H9 (cell line): ENCODE data around the gene RNF125. TPM values are rescaled to one million over a fixed set of nuclear protein-coding genes. Genes with fewer than 3 reads are reported as not detected.

Experiments used
- DNase-seq: peaks from one replicate; pipeline ENCODE4 v3.0.0-alpha.2; 2017
- H2AFZ ChIP-seq: one replicate; pipeline ENCODE4 v1.6.1; 2013; ENCODE audit warnings: mild to moderate bottlenecking, low read length, control low read depth, moderate library complexity
- H2AK5ac ChIP-seq: 2 replicates; pipeline ENCODE4 v1.6.1; 2013; ENCODE audit warnings: low read length, control low read depth, mixed read lengths; ENCODE audit not compliant: insufficient read length
- H2BK120ac ChIP-seq: one replicate; pipeline ENCODE4 v1.6.1; 2013; ENCODE audit warnings: low read depth, mild to moderate bottlenecking, low read length, control low read depth, inconsistent platforms; ENCODE audit not compliant: poor library complexity, severe bottlenecking
- H2BK12ac ChIP-seq: 2 replicates; pipeline ENCODE4 v1.6.1; 2013; ENCODE audit warnings: low read length, control low read depth, mixed read lengths, low read depth; ENCODE audit not compliant: insufficient read length
- H2BK15ac ChIP-seq: 2 replicates; pipeline ENCODE4 v1.6.1; 2013; ENCODE audit warnings: low read depth, low read length, control low read depth
- H2BK20ac ChIP-seq: one replicate; pipeline ENCODE4 v1.6.1; 2013; ENCODE audit warnings: low read depth, mild to moderate bottlenecking, low read length, control low read depth, inconsistent platforms; ENCODE audit not compliant: poor library complexity, severe bottlenecking
- H2BK5ac ChIP-seq: 2 replicates; pipeline ENCODE4 v1.6.1; 2013; ENCODE audit warnings: low read length, control low read depth, mixed read lengths; ENCODE audit not compliant: insufficient read length
- H3K14ac ChIP-seq: 2 replicates; pipeline ENCODE4 v1.6.1; 2013; ENCODE audit warnings: low read length, control low read depth; ENCODE audit not compliant: insufficient read depth
- H3K18ac ChIP-seq: 2 replicates; pipeline ENCODE4 v1.6.1; 2013; ENCODE audit warnings: low read depth, mild to moderate bottlenecking, mixed read lengths, low read length, control low read depth; ENCODE audit not compliant: insufficient read length
- H3K23ac ChIP-seq: 2 replicates; pipeline ENCODE4 v1.6.1; 2013; ENCODE audit warnings: low read length, control low read depth, mixed read lengths, low read depth; ENCODE audit not compliant: insufficient read length
- H3K23me2 ChIP-seq: 2 replicates; pipeline ENCODE4 v1.6.1; 2013; ENCODE audit warnings: low read depth, mild to moderate bottlenecking, mixed read lengths, low read length, control low read depth; ENCODE audit not compliant: insufficient read length, poor library complexity, severe bottlenecking
- H3K27ac ChIP-seq: 2 replicates; pipeline ENCODE4 v1.5.1; 2013; ENCODE audit warnings: low read length, control low read depth, mixed read lengths, low read depth; ENCODE audit not compliant: insufficient read length
- H3K27me3 ChIP-seq: 2 replicates; pipeline ENCODE4 v1.6.1; 2013; ENCODE audit warnings: low read length, control low read depth, inconsistent platforms; ENCODE audit not compliant: insufficient read depth
- H3K4ac ChIP-seq: 2 replicates; pipeline ENCODE4 v1.6.1; 2013; ENCODE audit warnings: low read depth, mild to moderate bottlenecking, control low read depth, inconsistent platforms, low read length, moderate library complexity
- H3K4me1 ChIP-seq: 2 replicates; pipeline ENCODE4 v1.6.1; 2013; ENCODE audit warnings: low read length, control low read depth, inconsistent platforms; ENCODE audit not compliant: insufficient read depth
- H3K4me2 ChIP-seq: 2 replicates; pipeline ENCODE4 v1.6.1; 2013; ENCODE audit warnings: low read length, control low read depth, mixed read lengths; ENCODE audit not compliant: insufficient read length, insufficient read depth
- H3K56ac ChIP-seq: 2 replicates; pipeline ENCODE4 v1.6.1; 2013; ENCODE audit warnings: low read depth, mild to moderate bottlenecking, mixed read lengths, low read length, control low read depth; ENCODE audit not compliant: insufficient read length
- H3K79me1 ChIP-seq: 2 replicates; pipeline ENCODE4 v1.6.1; 2013; ENCODE audit warnings: low read depth, mild to moderate bottlenecking, moderate library complexity, low read length, control low read depth, inconsistent platforms; ENCODE audit not compliant: insufficient read depth, poor library complexity, severe bottlenecking
- H3K79me2 ChIP-seq: 2 replicates; pipeline ENCODE4 v1.6.1; 2013; ENCODE audit warnings: low read length, control low read depth, inconsistent platforms; ENCODE audit not compliant: insufficient read depth
- H3K9ac ChIP-seq: 2 replicates; pipeline ENCODE4 v1.6.1; 2013; ENCODE audit warnings: low read length, control low read depth, mixed read lengths; ENCODE audit not compliant: insufficient read length; ENCODE audit errors: extremely low read depth
- H3K9me3 ChIP-seq: one replicate; pipeline ENCODE4 v1.6.1; 2013; ENCODE audit warnings: low read depth, low read length, inconsistent platforms; ENCODE audit not compliant: control insufficient read depth
- H3T11ph ChIP-seq: one replicate; pipeline ENCODE4 v1.6.1; 2013; ENCODE audit warnings: mild to moderate bottlenecking, low read length, control low read depth, inconsistent platforms
- H4K20me1 ChIP-seq: one replicate; pipeline ENCODE4 v1.6.1; 2013; ENCODE audit not compliant: control insufficient read depth, insufficient read length, insufficient read depth
- H4K5ac ChIP-seq: 2 replicates; pipeline ENCODE4 v1.6.1; 2013; ENCODE audit warnings: low read depth, mild to moderate bottlenecking, mixed read lengths, low read length, control low read depth; ENCODE audit not compliant: insufficient read length
- H4K8ac ChIP-seq: replicated peaks from 2 replicates; pipeline ENCODE4 v1.6.1; 2013; ENCODE audit warnings: low read length, control low read depth, mixed read lengths, low read depth; ENCODE audit not compliant: insufficient read length
- H4K91ac ChIP-seq: 2 replicates; pipeline ENCODE4 v1.6.1; 2013; ENCODE audit warnings: low read depth, mild to moderate bottlenecking, moderate library complexity, mixed read lengths, low read length, control low read depth; ENCODE audit not compliant: insufficient read length
- H3K27ac Mint-ChIP-seq, 3 experiments: 2 replicates in 2 of 3; 3 replicates in 1 of 3; pipeline ENCODE4 v1.8.0; 2020 to 2021; ENCODE audit warnings: mixed read lengths in 3 of 3, mild to moderate bottlenecking in 1 of 3, moderate library complexity in 1 of 3
- H3K27me3 Mint-ChIP-seq: 2 replicates; pipeline ENCODE4 v1.8.0; 2021; ENCODE audit warnings: low read depth, mild to moderate bottlenecking, moderate library complexity, mixed read lengths
- H3K36me3 Mint-ChIP-seq, 3 experiments: 2 replicates in 2 of 3; 3 replicates in 1 of 3; pipeline ENCODE4 v1.8.0; 2020 to 2021; ENCODE audit warnings: low read depth in 3 of 3, mixed read lengths in 3 of 3; ENCODE audit not compliant: insufficient read depth in 1 of 3
- H3K4me1 Mint-ChIP-seq, 2 experiments: 2 replicates each; pipeline ENCODE4 v1.8.0; 2020; ENCODE audit warnings: mixed read lengths in 2 of 2
- H3K4me3 Mint-ChIP-seq, 2 experiments: 2 replicates in 1 of 2; 3 replicates in 1 of 2; pipeline ENCODE4 v1.8.0; 2020 to 2021; ENCODE audit warnings: mild to moderate bottlenecking in 2 of 2, mixed read lengths in 2 of 2, moderate library complexity in 1 of 2
- H3K9me3 Mint-ChIP-seq, 2 experiments: 2 replicates in 1 of 2; 3 replicates in 1 of 2; pipeline ENCODE4 v1.8.0; 2020; ENCODE audit warnings: mild to moderate bottlenecking in 2 of 2, mixed read lengths in 2 of 2, moderate library complexity in 1 of 2
- WGBS: extraction: QIAGEN DNeasy Blood & Tissue Kit; methylation state at CpG from one replicate; pipeline ENCODE4 v1.1.7; 2013; ENCODE audit warnings: missing lambda C conversion rate, low lambda C conversion rate, mixed read lengths; ENCODE audit not compliant: insufficient read length; ENCODE audit errors: extremely low coverage; 5-methylcytosine and 5-hydroxymethylcytosine counted together
- total RNA-seq: library from RNA; stranded (reverse); gene quantifications from 2 replicates; pipeline ENCODE4 v1.2.1, GENCODE V29; 2021
- TF ChIP-seq, protein P1 (sequence below): fragments of 200-600 bp; sonication (generic); conservative IDR thresholded peaks from 3 replicates; pipeline ENCODE4 v1.8.0; 2021; ENCODE audit warnings: antibody characterized with exemption, mild to moderate bottlenecking

The RNF125 gene
- total RNA-seq, 1 experiment from 2014 or later: 8.3 TPM

DNA sequence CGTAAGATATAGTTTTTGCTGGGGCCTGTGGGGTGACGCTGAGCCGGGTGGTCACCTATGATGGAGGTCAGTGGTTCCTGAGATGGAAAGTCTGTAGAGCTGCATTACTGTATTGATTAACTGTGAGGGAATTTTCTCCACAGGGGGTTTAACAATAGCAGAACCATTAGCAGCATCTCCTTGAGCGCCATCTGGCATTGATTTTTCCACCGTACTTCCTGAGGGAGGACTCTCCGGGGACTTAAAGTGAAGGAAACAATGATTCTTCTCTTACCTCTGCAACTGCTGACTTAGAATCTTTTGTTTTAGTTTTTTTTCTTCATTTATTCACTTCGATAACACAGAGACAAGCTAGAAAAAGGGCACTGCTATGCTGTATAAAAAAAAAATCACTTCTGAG is 22.6 kb upstream of the RNF125 start:
- peaks cover 2 to 8% of the 10 kb centered on the region in 2 experiments; a peak in 3 of 4 replicates for H3K4me1 Mint-ChIP-seq
- H3T11ph ChIP-seq: no peak overlapping the region
- no peak overlapping the region for H3K27ac ChIP-seq
- no peak overlapping the region for H3K9ac ChIP-seq
- H4K5ac ChIP-seq: no peak overlapping the region
- peaks cover 7% of the 10 kb centered on the region; the same call in 1 of the 2 replicates for H3K4me1 ChIP-seq
- no peak overlapping the region for H3K4ac ChIP-seq
- no peak for DNase-seq
- no peaks in the 10 kb centered on the region for H3K79me2 ChIP-seq
- H3K18ac ChIP-seq: no peak overlapping the region
- no peaks in the 10 kb centered on the region for H3K27me3 ChIP-seq
- no peak overlapping the region for H2AFZ ChIP-seq
- H4K20me1 ChIP-seq: no peaks in the 10 kb centered on the region
- no peaks in the 10 kb centered on the region for H3K9me3 ChIP-seq
- peak overlapping the region in 1 of 3 experiments; percentile 57; a peak in 2 of 7 replicates for H3K27ac Mint-ChIP-seq
- H3K23ac ChIP-seq: no peak overlapping the region
- H2BK15ac ChIP-seq: no peak overlapping the region
- no peaks in the 10 kb centered on the region for H3K23me2 ChIP-seq
- no peak overlapping the region for H2BK20ac ChIP-seq
- no peak overlapping the region for H3K4me3 Mint-ChIP-seq
- H3K36me3 Mint-ChIP-seq: peaks cover under 1 to 12% (median 5%) of the 10 kb centered on the region in 3 experiments; a peak in 6 of 7 replicates
- H3K4me2 ChIP-seq: no peak overlapping the region
- H2BK120ac ChIP-seq: no peak overlapping the region
- H3K79me1 ChIP-seq: no peaks in the 10 kb centered on the region
- no peak overlapping the region for H4K8ac ChIP-seq
- TF ChIP-seq, protein P1, sequence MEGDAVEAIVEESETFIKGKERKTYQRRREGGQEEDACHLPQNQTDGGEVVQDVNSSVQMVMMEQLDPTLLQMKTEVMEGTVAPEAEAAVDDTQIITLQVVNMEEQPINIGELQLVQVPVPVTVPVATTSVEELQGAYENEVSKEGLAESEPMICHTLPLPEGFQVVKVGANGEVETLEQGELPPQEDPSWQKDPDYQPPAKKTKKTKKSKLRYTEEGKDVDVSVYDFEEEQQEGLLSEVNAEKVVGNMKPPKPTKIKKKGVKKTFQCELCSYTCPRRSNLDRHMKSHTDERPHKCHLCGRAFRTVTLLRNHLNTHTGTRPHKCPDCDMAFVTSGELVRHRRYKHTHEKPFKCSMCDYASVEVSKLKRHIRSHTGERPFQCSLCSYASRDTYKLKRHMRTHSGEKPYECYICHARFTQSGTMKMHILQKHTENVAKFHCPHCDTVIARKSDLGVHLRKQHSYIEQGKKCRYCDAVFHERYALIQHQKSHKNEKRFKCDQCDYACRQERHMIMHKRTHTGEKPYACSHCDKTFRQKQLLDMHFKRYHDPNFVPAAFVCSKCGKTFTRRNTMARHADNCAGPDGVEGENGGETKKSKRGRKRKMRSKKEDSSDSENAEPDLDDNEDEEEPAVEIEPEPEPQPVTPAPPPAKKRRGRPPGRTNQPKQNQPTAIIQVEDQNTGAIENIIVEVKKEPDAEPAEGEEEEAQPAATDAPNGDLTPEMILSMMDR: no peak
- peaks cover 6 to 8% of the 10 kb centered on the region in 2 experiments for H3K9me3 Mint-ChIP-seq
- no CpG with 5 or more reads among the region's 7 CpGs for WGBS
- no peaks in the 10 kb centered on the region; the same call in 1 of the 2 replicates for H3K27me3 Mint-ChIP-seq
- H2BK12ac ChIP-seq: no peak overlapping the region
- H2BK5ac ChIP-seq: no peak overlapping the region
- no peak overlapping the region for H4K91ac ChIP-seq
- no peak overlapping the region for H2AK5ac ChIP-seq
- no peak overlapping the region for H3K14ac ChIP-seq
- H3K56ac ChIP-seq: no peak overlapping the region
